SH-SY5Y (cell line): ENCODE data around the gene PLAGL2.

Source experiments
- GATA2 ChIP-seq: IDR thresholded peaks from 2 replicates; pipeline ENCODE4 v1.6.1; 2011; ENCODE audit warnings: mild to moderate bottlenecking, low read depth, low read length
- GATA3 ChIP-seq: IDR thresholded peaks from 2 replicates; pipeline ENCODE4 v1.6.1; 2011; ENCODE audit warnings: low read depth, mild to moderate bottlenecking, low read length, moderate library complexity

DNA sequence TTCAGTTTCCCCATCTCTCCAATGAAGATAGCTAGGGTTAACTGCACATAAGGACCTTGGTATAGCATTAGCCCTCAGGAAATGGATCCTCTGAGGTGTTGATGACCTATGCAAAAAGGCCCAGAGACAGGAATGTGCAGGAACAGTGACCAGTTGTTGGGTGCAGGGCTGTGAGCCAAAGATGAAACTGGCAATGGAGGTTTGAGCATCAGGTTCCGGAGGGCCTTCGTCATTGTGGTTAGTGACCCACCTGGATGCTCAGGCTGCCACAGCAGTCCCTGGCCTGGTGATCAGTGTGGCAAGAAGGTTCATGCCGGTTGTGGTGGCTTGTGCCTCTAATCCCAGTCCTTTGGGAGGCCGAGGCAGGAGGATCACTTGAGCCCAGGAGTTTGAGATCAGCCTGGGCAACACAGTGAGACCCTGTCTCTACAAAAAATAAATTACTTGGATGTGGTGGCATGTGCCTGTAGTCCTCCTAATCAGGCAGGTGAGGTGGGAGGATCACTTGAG lies 54.3 kb downstream of the PLAGL2 start:
- TF ChIP-seq GATA3 (no peak), GATA2 (no peak)
